HepG2 (cell line): ENCODE results near the gene SLC6A16. TPM values are rescaled to one million over a fixed set of nuclear protein-coding genes. Genes with fewer than 3 reads are reported as not detected.

Experiments
- ATAC-seq: fragments of 200-7000 bp; cut with Tn5 transposase; 3 replicates; pipeline ENCODE4 v1.9.1; 2020; ENCODE audit warnings: mild to moderate bottlenecking, moderate library complexity
- BruUV-seq: library from RNA; stranded (reverse); fragments of 400-500 nt; replicated peaks from 2 replicates; lab custom pipeline; 2021; lab: Mats Ljungman, UMichigan
- CTCF ChIA-PET: fragments of 300-600 bp; formaldehyde crosslinking; extraction: SDS; loops from one replicate; lab custom pipeline; 2021; ENCODE audit warnings: low total read pairs, inconsistent platforms, low intra/inter-chr PET ratio; lab: Yijun Ruan, JAX
- POLR2A ChIA-PET: fragments of 350-600 bp; sonication (Branson Sonifier 250); formaldehyde crosslinking; loops from one replicate; lab custom pipeline; 2020; ENCODE audit warnings: antibody characterized with exemption, inconsistent platforms; lab: Yijun Ruan, JAX
- DNase-seq: peaks from one replicate; pipeline ENCODE4 v3.0.0-alpha.2; 2015; ENCODE audit warnings: low spot score
- FAIRE-seq: peaks from 3 replicates; lab custom pipeline; 2011; peaks lifted over from hg19 to GRCh38; lab: Jason Lieb, UNC
- H2AFZ ChIP-seq: one replicate; pipeline ENCODE4 v1.6.1; 2011; ENCODE audit warnings: low read length, inconsistent platforms
- H3K27ac ChIP-seq: fragments of 300-600 bp; 3 replicates; pipeline ENCODE4 v1.8.0; 2011; ENCODE audit warnings: mixed run types, mild to moderate bottlenecking, mixed read lengths, low read length, inconsistent platforms; ENCODE audit not compliant: insufficient read depth; ENCODE audit errors: extremely low read length
- H3K27me3 ChIP-seq, 2 experiments: fragments of 200-600 bp in 1 of 2; 2 replicates in 1 of 2; 3 replicates in 1 of 2; pipeline versions ENCODE4 v1.6.0 to v1.8.0; 2011; ENCODE audit warnings: low read length in 2 of 2, mild to moderate bottlenecking in 2 of 2, moderate library complexity in 2 of 2, inconsistent platforms in 1 of 2; ENCODE audit not compliant: insufficient read depth in 2 of 2, control insufficient read depth in 1 of 2
- H3K36me3 ChIP-seq, 2 experiments: fragments of 200-600 bp in 1 of 2; replicated peaks in 1 of 2; 2 replicates in 1 of 2; 3 replicates in 1 of 2; pipeline versions ENCODE4 v1.5.1 to v1.8.0; 2011; ENCODE audit warnings: low read length in 2 of 2, inconsistent platforms in 1 of 2; ENCODE audit not compliant: insufficient read depth in 2 of 2, control insufficient read depth in 1 of 2
- H3K4me1 ChIP-seq: 2 replicates; pipeline ENCODE4 v1.5.1; 2012; ENCODE audit warnings: low read length, inconsistent platforms; ENCODE audit not compliant: insufficient read depth
- H3K4me2 ChIP-seq: 2 replicates; pipeline ENCODE4 v1.6.0; 2011; ENCODE audit warnings: low read depth, low read length, inconsistent platforms
- H3K4me3 ChIP-seq, 3 experiments: fragments of 200-600 bp in 1 of 3; sonication (generic), shearing (Covaris generic) in 1 of 3; replicated peaks in 1 of 3; 2 replicates each; pipeline ENCODE4 v1.5.1; 2011 to 2016; ENCODE audit warnings: low read length in 3 of 3, inconsistent platforms in 2 of 3, low read depth in 2 of 3, mild to moderate bottlenecking in 2 of 3, control low read depth in 1 of 3, mixed read lengths in 1 of 3; ENCODE audit not compliant: insufficient read depth in 1 of 3
- H3K79me2 ChIP-seq: one replicate; pipeline ENCODE4 v1.6.1; 2011; ENCODE audit warnings: low read length, inconsistent platforms; ENCODE audit not compliant: insufficient read depth
- H3K9ac ChIP-seq: 2 replicates; pipeline ENCODE4 v1.6.0; 2011; ENCODE audit warnings: mild to moderate bottlenecking, low read depth, low read length, inconsistent platforms; ENCODE audit not compliant: insufficient read depth
- H3K9me3 ChIP-seq: 2 replicates; pipeline ENCODE4 v1.5.1; 2012; ENCODE audit warnings: mild to moderate bottlenecking, low read length
- H4K20me1 ChIP-seq: 2 replicates; pipeline ENCODE4 v1.6.0; 2011; ENCODE audit warnings: inconsistent platforms, mild to moderate bottlenecking, low read length, moderate library complexity; ENCODE audit not compliant: insufficient read depth
- ARNT2 ChIP-seq: sonication (generic); formaldehyde crosslinking; IDR thresholded peaks from 2 replicates; pipeline ENCODE4 v1.8.0; 2022; ENCODE audit warnings: mild to moderate bottlenecking, low read depth, missing genetic modification reagents, moderate library complexity
- DNMT1 ChIP-seq: sonication (generic); formaldehyde crosslinking; IDR thresholded peaks from 2 replicates; pipeline ENCODE4 v1.5.1; 2020; ENCODE audit warnings: mild to moderate bottlenecking, missing genetic modification reagents
- DR1 ChIP-seq: sonication (generic); formaldehyde crosslinking; IDR thresholded peaks from 2 replicates; pipeline ENCODE4 v1.8.0; 2021; ENCODE audit warnings: mild to moderate bottlenecking, missing genetic modification reagents, inconsistent platforms
- ETV6 ChIP-seq: sonication (generic); formaldehyde crosslinking; conservative IDR thresholded peaks from 2 replicates; pipeline ENCODE4 v1.4.0; 2020; ENCODE audit warnings: missing genetic modification reagents
- MAX ChIP-seq: IDR thresholded peaks from 2 replicates; pipeline ENCODE4 v1.6.1; 2012; ENCODE audit warnings: inconsistent platforms
- MZF1 ChIP-seq: sonication (generic); formaldehyde crosslinking; IDR thresholded peaks from 2 replicates; pipeline ENCODE4 v1.8.1; 2023; ENCODE audit warnings: mild to moderate bottlenecking, missing genetic modification reagents, borderline replicate concordance
- RFX1 ChIP-seq: fragments of 450-650 bp; IDR thresholded peaks from 2 replicates; pipeline ENCODE4 v1.6.1; 2017
- SMARCC2 ChIP-seq: fragments of 450-650 bp; IDR thresholded peaks from 2 replicates; pipeline ENCODE4 v1.6.1; 2017; ENCODE audit warnings: antibody characterized with exemption, mild to moderate bottlenecking
- SOX5 ChIP-seq: IDR thresholded peaks from 2 replicates; pipeline ENCODE4 v1.6.1; 2016; ENCODE audit warnings: borderline replicate concordance
- SOX6 ChIP-seq, 2 experiments: fragments of 450-650 bp in 1 of 2; sonication (generic) in 1 of 2; formaldehyde crosslinking in 1 of 2; IDR thresholded peaks; 2 replicates each; pipeline versions ENCODE4 v1.4.0 to v1.6.1; 2017 to 2020; ENCODE audit warnings: antibody characterized with exemption in 1 of 2, mild to moderate bottlenecking in 1 of 2, missing genetic modification reagents in 1 of 2
- TFAP4 ChIP-seq: sonication (generic); IDR thresholded peaks from 2 replicates; pipeline ENCODE4 v1.6.1; 2016; ENCODE audit warnings: low read depth, borderline replicate concordance
- ZBTB38 ChIP-seq: sonication (generic); formaldehyde crosslinking; IDR thresholded peaks from 2 replicates; pipeline ENCODE4 v1.5.1; 2020; ENCODE audit warnings: mild to moderate bottlenecking, missing genetic modification reagents
- ZBTB43 ChIP-seq: sonication (generic); formaldehyde crosslinking; conservative IDR thresholded peaks from 2 replicates; pipeline ENCODE4 v1.4.0; 2020; ENCODE audit warnings: missing genetic modification reagents
- ZNF619 ChIP-seq: sonication (generic); formaldehyde crosslinking; IDR thresholded peaks from 2 replicates; pipeline ENCODE4 v1.4.0; 2020; ENCODE audit warnings: mild to moderate bottlenecking, missing genetic modification reagents
- ZNF691 ChIP-seq: sonication (generic); formaldehyde crosslinking; IDR thresholded peaks from 2 replicates; pipeline ENCODE4 v1.4.0; 2020; ENCODE audit warnings: missing genetic modification reagents, low read depth, mild to moderate bottlenecking, borderline replicate concordance
- ZNF784 ChIP-seq: sonication (generic); formaldehyde crosslinking; IDR thresholded peaks from 2 replicates; pipeline ENCODE4 v1.5.1; 2020; ENCODE audit warnings: missing genetic modification reagents, mild to moderate bottlenecking, borderline replicate concordance
- WGBS: methylation state at CpG from one replicate; pipeline ENCODE4 v1.1.6; 2017; ENCODE audit warnings: low lambda C conversion rate; 5-methylcytosine and 5-hydroxymethylcytosine counted together
- in situ Hi-C: cut with HindIII; loops from 2 replicates; pipeline ENCODE4 v1.10.0; 2017; ENCODE audit warnings: low pct_unique_long_range_greater_than_20kb; ENCODE audit not compliant: extremely low pct_ligation_motif_present
- intact Hi-C: fragments of 100-400 bp; cut with micrococcal nuclease; formaldehyde crosslinking; loops from one replicate; pipeline ENCODE4 v1.10.0; 2022; ENCODE audit not compliant: unreplicated experiment
- polyA plus RNA-seq, 8 experiments: library from polyadenylated mRNA; depleted of rRNA in 3 of 8; stranded (reverse) in 7 of 8; unstranded in 1 of 8; fragments of >200 nt; fragmentation: Illumina TruSeq in 4 of 8; extraction: Trizol in 4 of 8; gene quantifications; 2 replicates each; pipeline versions ENCODE4 v1.2.1 to v1.2.3, GENCODE V29; 2011 to 2016; ENCODE audit warnings: low read depth in 4 of 8, missing spikeins in 1 of 8, mixed read lengths in 1 of 8; ENCODE audit not compliant: insufficient read depth in 1 of 8
- total RNA-seq, 5 experiments: library from RNA; depleted of rRNA; stranded (reverse); fragments of >200 nt; fragmentation: Illumina TruSeq; extraction: Trizol; gene quantifications; 2 replicates each; pipeline ENCODE4 v1.2.3, GENCODE V29; 2016; ENCODE audit warnings: low read depth in 1 of 5

The SLC6A16 gene
- total and polyA plus RNA-seq, 2 of the 13 experiments (the other 11 are each of a cell fraction or from before 2014, with no cell fraction given): 0.07 to 0.18 TPM

GRCh38 chr19:49255674-49256073 lies 69.3 kb downstream of the SLC6A16 start:
- POLR2A ChIA-PET: no interaction called here
- H3K9ac ChIP-seq: no peak overlapping the region
- BruUV-seq: no TSS peak
- WGBS: 19% methylated on average over 5 of the region's 10 CpGs
- no peak overlapping the region for H3K4me3 ChIP-seq
- no peak overlapping the region for H2AFZ ChIP-seq
- peaks cover 9% of the 10 kb centered on the region for H3K9me3 ChIP-seq
- no peaks in the 10 kb centered on the region for H3K4me1 ChIP-seq
- H3K27me3 ChIP-seq: peaks cover 2 to 23% of the 10 kb centered on the region in 2 experiments; a peak in 3 of 5 replicates
- H4K20me1 ChIP-seq: no peaks in the 10 kb centered on the region
- H3K36me3 ChIP-seq: no peaks in the 10 kb centered on the region
- H3K4me2 ChIP-seq: no peak overlapping the region
- intact Hi-C loops: no loop called here
- TF ChIP-seq ZBTB43 (CRISPR knock-in tag) (no peak), ARNT2 (CRISPR knock-in tag) (no peak), ZNF784 (no peak), RFX1 (no peak), SOX5 (no peak), SOX6 (IDR thresholded peaks at IDR 0.05) (no peak), SOX6 (CRISPR knock-in tag; IDR thresholded peaks at IDR 0.05) (no peak), ZNF691 (CRISPR knock-in tag) (no peak), MZF1 (no peak), DR1 (no peak), ZNF619 (CRISPR knock-in tag) (no peak), SMARCC2 (no peak), ETV6 (CRISPR knock-in tag) (no peak), DNMT1 (no peak), ZBTB38 (CRISPR knock-in tag) (no peak), MAX (no peak), TFAP4 (no peak)
- no peak for DNase-seq
- ATAC-seq: no peak
- in situ Hi-C loops: no loop called here
- no peak for FAIRE-seq
- no peak overlapping the region for H3K27ac ChIP-seq
- no peaks in the 10 kb centered on the region for H3K79me2 ChIP-seq
- CTCF ChIA-PET: no interaction called here
